Activated T-cell treated with anti-CD3 and anti-CD28 coated beads, Interleukin-2, amount 50 U/mL, for 72 hours (primary cell): ENCODE results near the gene SH2D4B. TPM values are rescaled to one million over a fixed set of nuclear protein-coding genes. Genes with fewer than 3 reads are reported as not detected.

ENCODE experiments used
- ATAC-seq, 2 donors: fragments of 150-1000 bp; cut with Tn5 transposase; replicated peaks in 1 of 2; 2 replicates each; pipeline ENCODE4 v1.10.0; 2021; ENCODE audit warnings: moderate library complexity in 2 of 2, mild to moderate bottlenecking in 1 of 2
- DNase-seq, 2 donors: peaks; one replicate each; pipeline ENCODE4 v3.0.0; 2021 to 2022; ENCODE audit warnings: mixed read lengths in 1 of 2
- H3K27ac Mint-ChIP-seq: one replicate; pipeline ENCODE4 v1.8.0; 2022; ENCODE audit warnings: mild to moderate bottlenecking, moderate library complexity, mixed read lengths
- H3K27me3 Mint-ChIP-seq: one replicate; pipeline ENCODE4 v1.8.0; 2022; ENCODE audit warnings: low read depth, mixed read lengths
- H3K36me3 Mint-ChIP-seq, 2 donors: one replicate each; pipeline ENCODE4 v1.8.0; 2022; ENCODE audit warnings: mixed read lengths in 2 of 2, mild to moderate bottlenecking in 1 of 2; ENCODE audit not compliant: insufficient read depth in 2 of 2
- H3K4me1 Mint-ChIP-seq: one replicate; pipeline ENCODE4 v1.8.0; 2022; ENCODE audit warnings: low read depth, mixed read lengths
- H3K4me3 Mint-ChIP-seq, 2 donors: one replicate each; pipeline ENCODE4 v1.8.0; 2022; ENCODE audit warnings: mild to moderate bottlenecking in 2 of 2, mixed read lengths in 2 of 2, moderate library complexity in 2 of 2
- H3K9me3 Mint-ChIP-seq, 2 donors: one replicate each; pipeline ENCODE4 v1.8.0; 2022; ENCODE audit warnings: mixed read lengths in 2 of 2
- total RNA-seq, 2 donors: library from RNA; stranded (reverse); gene quantifications; one replicate each; pipeline ENCODE4 v1.2.3, GENCODE V29; 2022

Gene SH2D4B
- total RNA-seq, 2 donors from 2014 or later, result 0.34 to 0.46 TPM

- peaks cover 40% of the 10 kb centered on the region for H3K4me1 Mint-ChIP-seq
- H3K36me3 Mint-ChIP-seq, result peaks cover 2 to 16% of the 10 kb centered on the region in 2 donors
- H3K27me3 Mint-ChIP-seq, result no peaks in the 10 kb centered on the region
- no peak for DNase-seq
- H3K4me3 Mint-ChIP-seq, result no peak overlapping the region
- ATAC-seq, result no peak
- H3K9me3 Mint-ChIP-seq, result no peaks in the 10 kb centered on the region
- peak overlapping the region; percentile 45 for H3K27ac Mint-ChIP-seq
Measured at GRCh38 chr10:80509403-80510161, 28.1 kb upstream of the SH2D4B start.

GRCh38 chr10:80512031-80512526 is 25.6 kb upstream of the SH2D4B start:
- ATAC-seq (no peak), DNase-seq (no peak)
- Mint-ChIP-seq H3K27me3 (no peaks in the 10 kb centered on the region), H3K4me3 (no peak overlapping the region), H3K9me3 (no peaks in the 10 kb centered on the region), H3K27ac (peak overlapping the region; percentile 91), H3K36me3 (peaks cover 2 to 16% of the 10 kb centered on the region in 2 donors), H3K4me1 (peaks cover 29% of the 10 kb centered on the region)

- Mint-ChIP-seq H3K4me1 (peaks cover 29% of the 10 kb centered on the region), H3K27ac (no peak overlapping the region), H3K4me3 (no peak overlapping the region), H3K9me3 (no peaks in the 10 kb centered on the region), H3K27me3 (no peaks in the 10 kb centered on the region), H3K36me3 (peaks cover 3 to 20% of the 10 kb centered on the region in 2 donors)
- no peak for DNase-seq
- no peak for ATAC-seq
Measured at GRCh38 chr10:80513106-80513505, 24.6 kb upstream of the SH2D4B start.

- Mint-ChIP-seq H3K27me3 (no peaks in the 10 kb centered on the region), H3K36me3 (peaks cover 3 to 19% of the 10 kb centered on the region in 2 donors), H3K4me1 (peaks cover 26% of the 10 kb centered on the region), H3K4me3 (no peak overlapping the region), H3K9me3 (no peaks in the 10 kb centered on the region), H3K27ac (no peak overlapping the region)
- ATAC-seq (no peak), DNase-seq (no peak)
Measured at GRCh38 chr10:80515511-80515910, 22.2 kb upstream of the SH2D4B start.

- Mint-ChIP-seq H3K4me1 (peaks cover 22% of the 10 kb centered on the region), H3K4me3 (no peak overlapping the region), H3K27ac (no peak overlapping the region), H3K9me3 (no peaks in the 10 kb centered on the region), H3K36me3 (peaks cover 3 to 22% of the 10 kb centered on the region in 2 donors), H3K27me3 (no peaks in the 10 kb centered on the region)
- ATAC-seq (no peak), DNase-seq (no peak)
Measured at GRCh38 chr10:80515941-80516340, 21.8 kb upstream of the SH2D4B start.

GRCh38 chr10:80516506-80517075 is 21.1 kb upstream of the SH2D4B start:
- Mint-ChIP-seq H3K4me1 (peaks cover 15% of the 10 kb centered on the region), H3K27ac (peak overlapping the region; percentile 72), H3K4me3 (no peak overlapping the region), H3K27me3 (no peaks in the 10 kb centered on the region), H3K9me3 (no peaks in the 10 kb centered on the region), H3K36me3 (peaks cover 3 to 22% of the 10 kb centered on the region in 2 donors)
- ATAC-seq (peak in 1 of 2 donors; percentile 43), DNase-seq (no peak)

- peak overlapping the region; percentile 72 for H3K27ac Mint-ChIP-seq
Measured at GRCh38 chr10:80517416-80518142, 20.1 kb upstream of the SH2D4B start.

GRCh38 chr10:80518143-80518806 is 19.4 kb upstream of the SH2D4B start:
- H3K27ac Mint-ChIP-seq, result peak overlapping the region; percentile 22
- H3K4me3 Mint-ChIP-seq, result no peak overlapping the region
- ATAC-seq, result no peak
- H3K27me3 Mint-ChIP-seq, result no peaks in the 10 kb centered on the region
- H3K36me3 Mint-ChIP-seq, result peaks cover 3 to 20% of the 10 kb centered on the region in 2 donors
- H3K4me1 Mint-ChIP-seq, result peaks cover 18% of the 10 kb centered on the region
- H3K9me3 Mint-ChIP-seq, result no peaks in the 10 kb centered on the region
- DNase-seq, result no peak

More at GRCh38 chr10:80517416-80518142, 20.1 kb upstream of the SH2D4B start:
- Mint-ChIP-seq H3K4me1 (peaks cover 14% of the 10 kb centered on the region), H3K4me3 (no peak overlapping the region), H3K9me3 (no peaks in the 10 kb centered on the region), H3K27me3 (no peaks in the 10 kb centered on the region), H3K36me3 (peaks cover 3 to 20% of the 10 kb centered on the region in 2 donors)
- ATAC-seq, result no peak
- no peak for DNase-seq

GRCh38 chr10:80518807-80519360 is 18.8 kb upstream of the SH2D4B start:
- Mint-ChIP-seq H3K36me3 (peaks cover 3 to 17% of the 10 kb centered on the region in 2 donors), H3K27me3 (no peaks in the 10 kb centered on the region), H3K27ac (peak overlapping the region; percentile 10), H3K9me3 (no peaks in the 10 kb centered on the region), H3K4me1 (peaks cover 24% of the 10 kb centered on the region), H3K4me3 (no peak overlapping the region)
- DNase-seq (no peak), ATAC-seq (no peak)

- no peak for DNase-seq
- Mint-ChIP-seq H3K4me1 (peaks cover 34% of the 10 kb centered on the region), H3K36me3 (peaks cover 1 to 14% of the 10 kb centered on the region in 2 donors), H3K27me3 (no peaks in the 10 kb centered on the region), H3K9me3 (no peaks in the 10 kb centered on the region), H3K4me3 (no peak overlapping the region), H3K27ac (no peak overlapping the region)
- no peak for ATAC-seq
Measured at GRCh38 chr10:80519936-80520650, 17.6 kb upstream of the SH2D4B start.

GRCh38 chr10:80520661-80521470 is 16.8 kb upstream of the SH2D4B start:
- peaks cover 1 to 14% of the 10 kb centered on the region in 2 donors for H3K36me3 Mint-ChIP-seq
- no peak overlapping the region for H3K27ac Mint-ChIP-seq
- no peak for DNase-seq
- no peaks in the 10 kb centered on the region for H3K27me3 Mint-ChIP-seq
- no peak overlapping the region for H3K4me3 Mint-ChIP-seq
- H3K9me3 Mint-ChIP-seq, result no peaks in the 10 kb centered on the region
- H3K4me1 Mint-ChIP-seq, result peaks cover 42% of the 10 kb centered on the region
- ATAC-seq, result no peak
